SK-N-DZ (cell line): ENCODE results near the gene SLC25A28. TPM values are rescaled to one million over a fixed set of nuclear protein-coding genes. Genes with fewer than 3 reads are reported as not detected.

Experiments
- DNase-seq: peaks from one replicate; pipeline ENCODE4 v3.0.0-alpha.2; 2015; ENCODE audit warnings: low spot score
- polyA plus RNA-seq, 2 experiments: library from polyadenylated mRNA; depleted of rRNA; stranded (reverse); fragments of >200 nt; gene quantifications; 2 replicates each; pipeline ENCODE4 v1.2.3, GENCODE V29; 2014

Gene SLC25A28, protein sequence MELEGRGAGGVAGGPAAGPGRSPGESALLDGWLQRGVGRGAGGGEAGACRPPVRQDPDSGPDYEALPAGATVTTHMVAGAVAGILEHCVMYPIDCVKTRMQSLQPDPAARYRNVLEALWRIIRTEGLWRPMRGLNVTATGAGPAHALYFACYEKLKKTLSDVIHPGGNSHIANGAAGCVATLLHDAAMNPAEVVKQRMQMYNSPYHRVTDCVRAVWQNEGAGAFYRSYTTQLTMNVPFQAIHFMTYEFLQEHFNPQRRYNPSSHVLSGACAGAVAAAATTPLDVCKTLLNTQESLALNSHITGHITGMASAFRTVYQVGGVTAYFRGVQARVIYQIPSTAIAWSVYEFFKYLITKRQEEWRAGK
- 23.9 and 31.7 TPM in 2 replicates for polyA plus RNA-seq (2014; cell fraction: cytosol; rRNA removed)
- 90.3 and 105 TPM in 2 replicates for polyA plus RNA-seq (2014; cell fraction: nucleus; rRNA removed)

GRCh38 chr10:99619851-99620710, at the start of gene SLC25A28:
Gene SLC25A28 (minus strand): TSS chr10:99620439. CDS start chr10:99620335, 104 bp downstream.
- DNase-seq: peak; percentile 100

GRCh38 chr10:99667108-99667751, 47.0 kb upstream of the SLC25A28 start:
- DNase-seq: no peak

- DNase-seq: no peak
Measured at GRCh38 chr10:99665304-99665703, 45.1 kb upstream of the SLC25A28 start.

- DNase-seq: no peak
Measured at GRCh38 chr10:99661377-99661763, 41.1 kb upstream of the SLC25A28 start.

DNA sequence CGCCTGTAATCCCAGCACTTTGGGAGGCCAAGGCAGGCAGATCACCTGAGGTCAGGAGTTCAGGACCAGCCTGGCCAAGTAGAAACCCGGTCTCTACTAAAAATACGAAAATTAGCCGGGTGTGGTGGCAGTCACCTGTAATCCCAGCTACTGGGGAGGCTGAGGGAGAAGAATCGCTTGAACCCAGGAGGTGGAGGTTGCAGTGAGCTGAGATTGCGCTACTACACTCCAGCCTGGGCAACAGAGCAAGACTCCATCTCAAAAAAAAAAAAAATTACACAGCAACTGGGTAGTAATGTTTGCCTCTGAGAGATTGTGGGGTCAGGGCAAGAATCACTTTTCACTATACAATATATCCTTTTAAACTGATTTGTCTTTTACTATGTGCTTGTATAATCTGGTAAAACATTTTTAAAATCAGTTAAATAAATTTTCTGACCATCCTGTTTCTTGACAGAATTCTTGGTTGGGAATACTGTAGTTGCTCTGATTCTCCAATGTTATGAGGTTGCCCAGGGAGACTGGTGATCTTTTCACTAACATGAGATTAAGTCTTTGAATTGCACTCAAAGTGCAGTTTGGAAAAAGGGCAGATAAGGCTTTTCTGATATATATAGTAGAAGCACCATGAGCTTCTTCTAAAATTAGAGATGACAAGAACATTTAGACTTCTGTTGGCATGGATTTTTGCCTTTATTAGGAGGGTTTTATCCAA, 40.6 kb upstream of the SLC25A28 start:
- no peak for DNase-seq

DNA sequence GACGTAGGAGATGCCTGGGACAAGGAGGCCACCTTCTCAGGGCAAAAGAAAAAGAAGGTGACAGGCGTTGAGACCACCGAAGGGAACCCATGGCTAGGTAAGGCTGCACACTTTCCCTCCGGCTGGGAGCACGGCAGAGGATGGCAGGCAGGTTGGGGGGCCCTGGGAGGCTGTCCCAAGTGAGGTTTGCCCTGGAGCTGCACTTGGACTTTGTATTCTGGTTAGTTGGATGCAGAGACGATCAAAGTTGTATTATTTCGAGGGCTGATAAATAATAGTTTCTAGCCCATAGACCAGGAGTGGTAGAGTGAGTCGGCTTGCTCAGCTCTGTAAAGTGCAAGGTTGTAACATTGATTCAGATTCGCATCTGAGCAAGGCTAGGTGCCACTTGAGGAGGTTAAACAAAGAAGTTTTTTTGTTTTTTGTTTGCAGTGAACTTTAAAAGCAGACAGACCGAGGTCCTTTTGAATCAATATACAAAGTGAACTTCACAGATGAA, 39.7 kb upstream of the SLC25A28 start:
- DNase-seq: no peak

GRCh38 chr10:99659031-99659867, 39.0 kb upstream of the SLC25A28 start, which contains the start of gene ENTPD7:
Gene ENTPD7 (plus strand): TSS chr10:99659509. CDS start chr10:99659957, 448 bp downstream.
- DNase-seq: peak; percentile 94

DNA sequence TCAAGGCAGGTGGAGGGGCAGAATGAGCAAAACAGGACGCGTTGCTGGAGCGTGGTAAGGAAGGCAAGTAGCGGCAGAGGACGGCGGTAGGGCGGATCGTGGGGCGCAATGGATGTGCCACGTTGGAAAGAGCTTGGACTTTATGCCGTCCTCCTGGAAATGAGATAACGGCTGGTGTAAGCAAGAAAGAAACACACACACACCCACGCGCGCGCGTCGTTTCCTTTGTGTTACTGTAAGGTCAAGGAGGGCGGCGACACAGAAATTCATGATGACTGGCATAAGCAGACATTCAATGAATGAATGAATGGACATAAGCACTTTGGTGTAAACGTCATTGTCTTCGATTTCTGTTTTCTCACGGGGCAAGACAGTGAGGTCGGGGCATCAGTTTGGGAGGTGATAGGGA, 38.4 kb upstream of the SLC25A28 start:
- DNase-seq: peak; percentile 11

DNA sequence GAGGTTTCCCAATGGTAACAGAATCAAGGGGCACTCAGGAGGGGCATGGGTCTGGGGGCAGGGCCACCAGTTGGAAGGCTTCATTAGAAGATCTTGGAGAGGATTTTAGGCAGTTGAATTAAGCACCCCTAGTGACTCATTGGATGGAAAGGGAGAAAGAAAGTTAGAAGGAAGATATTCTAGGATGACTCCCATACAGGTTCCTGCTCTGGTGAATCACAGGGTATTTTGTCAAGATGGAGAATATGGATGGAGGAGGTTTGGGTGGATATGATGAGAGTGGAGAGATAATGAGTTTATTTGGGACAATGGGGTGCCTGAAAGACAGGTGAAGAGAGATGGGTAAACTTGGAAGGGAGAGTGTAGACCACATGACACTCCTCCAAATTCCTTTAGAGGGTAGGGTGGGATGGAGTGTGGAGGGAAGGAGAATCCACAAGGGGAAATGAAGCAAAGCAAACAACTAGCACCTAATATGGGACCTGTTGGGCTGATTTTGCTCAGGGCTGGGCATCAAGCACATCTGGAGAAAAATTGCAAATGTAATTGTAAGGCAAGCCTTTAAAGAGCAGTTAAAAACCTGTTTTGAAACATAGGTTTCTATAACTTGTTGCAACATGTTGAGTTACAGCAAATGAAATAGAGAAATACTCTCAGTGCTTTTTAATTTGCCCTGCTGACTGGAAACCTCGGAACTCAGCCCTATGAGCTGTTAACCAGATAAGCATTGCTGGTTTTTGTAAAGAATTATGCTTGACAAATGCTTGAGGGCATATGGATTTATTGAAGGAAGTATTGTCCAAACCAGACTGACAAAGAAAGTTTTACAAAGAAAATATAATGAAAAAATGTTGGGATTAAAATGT, 36.2 kb upstream of the SLC25A28 start:
- no peak for DNase-seq

GRCh38 chr10:99654390-99655175, 34.3 kb upstream of the SLC25A28 start:
- DNase-seq: no peak

DNA sequence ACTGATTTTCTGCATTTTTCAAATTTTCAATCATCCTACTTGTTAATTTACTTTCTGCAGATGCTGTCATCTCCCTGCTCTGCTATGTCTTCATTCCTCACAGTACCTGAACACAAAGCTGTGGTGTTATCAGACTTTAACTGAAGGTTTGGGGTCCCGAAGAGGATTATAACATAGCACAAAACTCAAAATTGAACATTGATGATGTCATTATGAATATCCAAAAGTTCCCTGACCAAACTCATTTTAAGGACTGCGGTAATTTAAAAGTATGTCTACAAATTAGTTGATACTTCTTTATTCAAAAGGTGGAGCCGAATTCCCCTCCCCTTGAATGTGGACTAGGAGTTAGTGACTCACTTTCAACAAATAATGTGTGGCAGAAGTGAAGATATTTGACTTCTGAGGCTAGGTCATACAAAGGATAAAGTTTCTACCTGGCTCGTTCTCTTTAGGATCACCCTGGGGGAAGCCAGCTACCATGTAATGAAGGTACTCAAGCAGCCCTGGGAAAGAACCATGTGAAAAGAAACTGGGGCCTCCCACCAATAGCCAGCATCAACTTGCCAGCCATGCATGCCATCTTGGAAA, 32.7 kb upstream of the SLC25A28 start:
- DNase-seq: no peak

- DNase-seq: no peak
Measured at GRCh38 chr10:99648717-99649116, 28.5 kb upstream of the SLC25A28 start.

GRCh38 chr10:99647601-99648151, 27.4 kb upstream of the SLC25A28 start:
- no peak for DNase-seq

DNA sequence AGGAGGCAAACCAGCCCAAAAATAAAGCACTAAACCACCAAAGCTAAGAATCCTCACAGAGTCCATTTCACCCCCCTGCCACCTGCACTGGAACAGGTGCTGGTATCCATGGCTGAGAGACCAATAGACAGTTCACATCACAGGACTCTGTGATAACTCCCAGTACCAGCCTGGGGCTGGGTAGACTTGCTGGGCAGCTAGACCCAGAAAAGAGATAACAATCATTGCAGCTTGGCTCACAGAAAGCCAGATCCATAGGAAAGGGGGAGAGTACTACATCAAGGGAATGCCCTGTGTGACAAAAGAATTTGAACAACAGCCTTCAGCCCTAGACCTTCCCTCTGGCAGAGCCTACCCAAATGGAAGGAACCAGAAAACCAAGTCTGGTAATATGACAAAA, 13.6 kb upstream of the SLC25A28 start:
- no peak for DNase-seq

- no peak for DNase-seq
Measured at GRCh38 chr10:99631496-99631895, 11.3 kb upstream of the SLC25A28 start.

GRCh38 chr10:99630991-99631390, 10.8 kb upstream of the SLC25A28 start:
- DNase-seq: no peak

DNA sequence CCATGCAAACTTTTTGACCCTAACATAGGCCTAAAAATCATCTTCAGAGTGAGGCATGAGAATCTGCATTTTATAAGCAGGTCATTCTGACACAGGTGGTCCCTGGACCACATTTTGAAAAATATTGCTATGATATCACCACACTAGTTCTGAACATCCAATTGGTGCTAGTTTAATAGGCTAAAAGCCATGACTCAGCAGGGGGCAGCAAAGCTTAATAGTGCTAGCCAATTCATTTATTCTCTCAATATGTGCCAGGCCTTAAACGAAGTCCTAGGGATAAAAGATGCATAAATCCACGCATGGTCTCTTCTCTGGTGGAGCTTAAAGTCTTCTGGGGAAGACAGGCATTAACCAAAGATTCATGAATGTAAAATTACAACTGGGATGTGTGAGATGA, 10.2 kb upstream of the SLC25A28 start:
- DNase-seq: peak; percentile 41

DNA sequence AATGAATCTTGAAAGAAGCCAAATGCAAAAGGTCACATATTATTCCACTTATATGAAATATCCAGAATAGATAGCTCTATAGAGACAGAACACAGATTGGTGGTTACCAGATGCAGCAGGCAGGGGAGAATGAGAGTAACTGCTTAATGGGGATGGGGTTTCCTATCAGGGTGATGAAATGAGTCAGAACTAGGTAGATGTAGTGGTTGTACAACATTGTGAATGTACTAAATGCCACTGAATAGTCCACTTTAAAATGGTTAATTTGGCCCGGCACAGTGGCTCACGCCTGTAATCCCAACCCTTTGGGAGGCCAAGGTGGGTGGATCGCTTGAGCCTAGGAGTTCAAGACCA, 9.4 kb upstream of the SLC25A28 start:
- no peak for DNase-seq
